H1 (cell line): Measurements from ENCODE around the gene USP49. TPM values are rescaled to one million over a fixed set of nuclear protein-coding genes. Genes with fewer than 3 reads are reported as not detected.

Source experiments
- GABPA ChIP-seq: IDR thresholded peaks from 2 replicates; pipeline ENCODE4 v1.6.1; 2011; ENCODE audit warnings: mild to moderate bottlenecking, low read length, moderate library complexity, borderline replicate concordance; ENCODE audit not compliant: insufficient read depth
- GTF2F1 ChIP-seq: IDR thresholded peaks from 2 replicates; pipeline ENCODE4 v1.6.1; 2012; ENCODE audit warnings: low read depth, low read length, improper control_type of control experiment, borderline replicate concordance
- HDAC6 ChIP-seq: IDR thresholded peaks from one replicate; pipeline ENCODE4 v1.7.1; 2012; ENCODE audit warnings: low read depth, mild to moderate bottlenecking, inconsistent platforms, low read length, moderate library complexity
- SIRT6 ChIP-seq: IDR thresholded peaks from one replicate; pipeline ENCODE4 v1.7.1; 2012; ENCODE audit warnings: low read length, inconsistent platforms
- polyA plus RNA-seq, 7 experiments: library from polyadenylated mRNA; depleted of rRNA in 3 of 7; stranded (reverse) in 5 of 7; unstranded in 2 of 7; fragments of >200 nt in 5 of 7; fragments of 200-250 nt in 2 of 7; gene quantifications; 1 replicate in 5 of 7; 2 replicates in 1 of 7; 4 replicates in 1 of 7; pipeline versions ENCODE4 v1.2.1 to v1.2.3, GENCODE V29; 2011 to 2013; ENCODE audit warnings: missing spikeins in 2 of 7, mixed read lengths in 2 of 7
- total RNA-seq: library from RNA; stranded (reverse); fragmentation: NEBNext Ultra II Directional; extraction: Animal tissue kit (Norgen Biotek cat#: 25700); gene quantifications from 2 replicates; pipeline ENCODE4 v1.2.1, GENCODE V29; 2021
- TF ChIP-seq, protein P1 (sequence below): fragments of 300-600 bp; sonication (generic); IDR thresholded peaks from 2 replicates; pipeline ENCODE4 v1.7.1; 2012; ENCODE audit warnings: low read length, moderate library complexity, mild to moderate bottlenecking, inconsistent platforms; ENCODE audit not compliant: insufficient replicate concordance

USP49 gene
- total and polyA plus RNA-seq, 2 of the 8 experiments (the other 6 are each of a cell fraction or from before 2014, with no cell fraction given) = 6.9 to 24.4 TPM

DNA sequence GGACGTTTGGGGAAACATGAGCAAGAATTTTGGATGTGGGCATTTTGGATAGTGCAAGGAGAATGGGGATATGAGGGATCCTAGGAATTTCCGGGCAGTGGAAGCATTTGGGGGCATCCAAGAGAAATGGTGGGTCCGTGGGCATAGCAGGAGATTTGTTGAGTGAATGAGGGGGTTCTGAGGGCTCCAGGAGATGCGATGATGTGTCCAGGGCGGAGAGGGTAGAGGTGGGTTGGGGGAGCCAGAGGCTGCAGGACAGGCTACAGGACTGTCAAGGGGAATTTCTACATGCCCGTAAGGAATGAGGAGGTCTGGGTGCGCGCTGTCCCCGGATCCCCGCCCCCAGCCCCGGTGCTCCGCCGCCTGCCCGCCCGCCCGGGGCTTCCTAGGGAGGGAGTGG lies 115.8 kb downstream of the USP49 start (continued):
- TF ChIP-seq, protein P1, sequence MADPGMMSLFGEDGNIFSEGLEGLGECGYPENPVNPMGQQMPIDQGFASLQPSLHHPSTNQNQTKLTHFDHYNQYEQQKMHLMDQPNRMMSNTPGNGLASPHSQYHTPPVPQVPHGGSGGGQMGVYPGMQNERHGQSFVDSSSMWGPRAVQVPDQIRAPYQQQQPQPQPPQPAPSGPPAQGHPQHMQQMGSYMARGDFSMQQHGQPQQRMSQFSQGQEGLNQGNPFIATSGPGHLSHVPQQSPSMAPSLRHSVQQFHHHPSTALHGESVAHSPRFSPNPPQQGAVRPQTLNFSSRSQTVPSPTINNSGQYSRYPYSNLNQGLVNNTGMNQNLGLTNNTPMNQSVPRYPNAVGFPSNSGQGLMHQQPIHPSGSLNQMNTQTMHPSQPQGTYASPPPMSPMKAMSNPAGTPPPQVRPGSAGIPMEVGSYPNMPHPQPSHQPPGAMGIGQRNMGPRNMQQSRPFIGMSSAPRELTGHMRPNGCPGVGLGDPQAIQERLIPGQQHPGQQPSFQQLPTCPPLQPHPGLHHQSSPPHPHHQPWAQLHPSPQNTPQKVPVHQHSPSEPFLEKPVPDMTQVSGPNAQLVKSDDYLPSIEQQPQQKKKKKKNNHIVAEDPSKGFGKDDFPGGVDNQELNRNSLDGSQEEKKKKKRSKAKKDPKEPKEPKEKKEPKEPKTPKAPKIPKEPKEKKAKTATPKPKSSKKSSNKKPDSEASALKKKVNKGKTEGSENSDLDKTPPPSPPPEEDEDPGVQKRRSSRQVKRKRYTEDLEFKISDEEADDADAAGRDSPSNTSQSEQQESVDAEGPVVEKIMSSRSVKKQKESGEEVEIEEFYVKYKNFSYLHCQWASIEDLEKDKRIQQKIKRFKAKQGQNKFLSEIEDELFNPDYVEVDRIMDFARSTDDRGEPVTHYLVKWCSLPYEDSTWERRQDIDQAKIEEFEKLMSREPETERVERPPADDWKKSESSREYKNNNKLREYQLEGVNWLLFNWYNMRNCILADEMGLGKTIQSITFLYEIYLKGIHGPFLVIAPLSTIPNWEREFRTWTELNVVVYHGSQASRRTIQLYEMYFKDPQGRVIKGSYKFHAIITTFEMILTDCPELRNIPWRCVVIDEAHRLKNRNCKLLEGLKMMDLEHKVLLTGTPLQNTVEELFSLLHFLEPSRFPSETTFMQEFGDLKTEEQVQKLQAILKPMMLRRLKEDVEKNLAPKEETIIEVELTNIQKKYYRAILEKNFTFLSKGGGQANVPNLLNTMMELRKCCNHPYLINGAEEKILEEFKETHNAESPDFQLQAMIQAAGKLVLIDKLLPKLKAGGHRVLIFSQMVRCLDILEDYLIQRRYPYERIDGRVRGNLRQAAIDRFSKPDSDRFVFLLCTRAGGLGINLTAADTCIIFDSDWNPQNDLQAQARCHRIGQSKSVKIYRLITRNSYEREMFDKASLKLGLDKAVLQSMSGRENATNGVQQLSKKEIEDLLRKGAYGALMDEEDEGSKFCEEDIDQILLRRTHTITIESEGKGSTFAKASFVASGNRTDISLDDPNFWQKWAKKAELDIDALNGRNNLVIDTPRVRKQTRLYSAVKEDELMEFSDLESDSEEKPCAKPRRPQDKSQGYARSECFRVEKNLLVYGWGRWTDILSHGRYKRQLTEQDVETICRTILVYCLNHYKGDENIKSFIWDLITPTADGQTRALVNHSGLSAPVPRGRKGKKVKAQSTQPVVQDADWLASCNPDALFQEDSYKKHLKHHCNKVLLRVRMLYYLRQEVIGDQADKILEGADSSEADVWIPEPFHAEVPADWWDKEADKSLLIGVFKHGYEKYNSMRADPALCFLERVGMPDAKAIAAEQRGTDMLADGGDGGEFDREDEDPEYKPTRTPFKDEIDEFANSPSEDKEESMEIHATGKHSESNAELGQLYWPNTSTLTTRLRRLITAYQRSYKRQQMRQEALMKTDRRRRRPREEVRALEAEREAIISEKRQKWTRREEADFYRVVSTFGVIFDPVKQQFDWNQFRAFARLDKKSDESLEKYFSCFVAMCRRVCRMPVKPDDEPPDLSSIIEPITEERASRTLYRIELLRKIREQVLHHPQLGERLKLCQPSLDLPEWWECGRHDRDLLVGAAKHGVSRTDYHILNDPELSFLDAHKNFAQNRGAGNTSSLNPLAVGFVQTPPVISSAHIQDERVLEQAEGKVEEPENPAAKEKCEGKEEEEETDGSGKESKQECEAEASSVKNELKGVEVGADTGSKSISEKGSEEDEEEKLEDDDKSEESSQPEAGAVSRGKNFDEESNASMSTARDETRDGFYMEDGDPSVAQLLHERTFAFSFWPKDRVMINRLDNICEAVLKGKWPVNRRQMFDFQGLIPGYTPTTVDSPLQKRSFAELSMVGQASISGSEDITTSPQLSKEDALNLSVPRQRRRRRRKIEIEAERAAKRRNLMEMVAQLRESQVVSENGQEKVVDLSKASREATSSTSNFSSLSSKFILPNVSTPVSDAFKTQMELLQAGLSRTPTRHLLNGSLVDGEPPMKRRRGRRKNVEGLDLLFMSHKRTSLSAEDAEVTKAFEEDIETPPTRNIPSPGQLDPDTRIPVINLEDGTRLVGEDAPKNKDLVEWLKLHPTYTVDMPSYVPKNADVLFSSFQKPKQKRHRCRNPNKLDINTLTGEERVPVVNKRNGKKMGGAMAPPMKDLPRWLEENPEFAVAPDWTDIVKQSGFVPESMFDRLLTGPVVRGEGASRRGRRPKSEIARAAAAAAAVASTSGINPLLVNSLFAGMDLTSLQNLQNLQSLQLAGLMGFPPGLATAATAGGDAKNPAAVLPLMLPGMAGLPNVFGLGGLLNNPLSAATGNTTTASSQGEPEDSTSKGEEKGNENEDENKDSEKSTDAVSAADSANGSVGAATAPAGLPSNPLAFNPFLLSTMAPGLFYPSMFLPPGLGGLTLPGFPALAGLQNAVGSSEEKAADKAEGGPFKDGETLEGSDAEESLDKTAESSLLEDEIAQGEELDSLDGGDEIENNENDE = no peak
- TF ChIP-seq HDAC6 (no peak), GABPA (no peak), GTF2F1 (no peak), SIRT6 (no peak)
